Kasumi-1 (cell line): ENCODE data around the gene LRRC4C.

Experiments used
- DNase-seq, 2 experiments: peaks; one replicate each; lab custom pipeline; 2025; lab: John Stamatoyannopoulos, UW

The LRRC4C gene

DNA sequence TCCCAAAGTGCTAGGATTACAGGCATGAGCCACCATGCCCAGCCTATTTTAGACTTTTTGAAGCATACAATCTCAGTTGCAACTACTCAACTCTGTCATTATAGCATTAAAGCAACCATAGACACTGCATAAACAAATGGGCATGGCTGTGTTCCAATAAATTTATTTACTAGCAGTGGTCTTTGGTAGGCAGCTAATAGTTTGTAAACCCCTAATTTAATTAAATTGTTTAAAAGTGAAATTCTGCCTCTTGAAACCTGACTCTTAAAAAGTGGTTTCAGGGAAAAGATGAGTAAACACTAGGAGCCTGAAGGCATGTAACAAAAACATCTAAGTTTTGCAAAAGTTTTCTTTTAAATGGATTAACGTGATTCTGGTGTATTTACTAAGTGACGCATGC is 1364.5 kb downstream of the LRRC4C start:
- no peak for DNase-seq

DNA sequence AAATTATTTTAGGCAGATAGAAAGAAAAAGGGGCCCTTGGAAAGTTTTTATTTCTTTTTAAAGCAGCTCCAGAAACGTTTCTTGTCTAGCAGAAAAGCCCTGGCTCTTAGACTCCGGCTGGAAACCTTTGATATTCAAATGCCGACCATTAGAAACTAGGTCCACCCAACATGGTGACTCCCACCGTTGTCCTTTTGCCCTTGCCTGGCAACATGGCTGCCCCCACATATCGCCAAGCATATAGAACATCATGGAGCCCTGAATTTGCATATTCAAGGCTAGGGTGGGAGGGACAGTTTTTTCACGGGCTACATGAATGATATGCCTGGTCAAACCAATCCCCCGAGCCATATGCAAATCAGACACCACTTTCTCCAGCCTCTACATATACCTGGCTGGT is 1379.0 kb downstream of the LRRC4C start:
- no peak for DNase-seq
